Subcutaneous adipose tissue (tissue), 4 donors: ENCODE results near the gene CX3CL1. TPM values are rescaled to one million over a fixed set of nuclear protein-coding genes. Genes with fewer than 3 reads are reported as not detected.

Source experiments
- small RNA-seq: library from RNA; depleted of rRNA; stranded (forward); fragments of <200 nt; gene quantifications from one replicate; pipeline ENCODE3, GENCODE V24; 2016
- total RNA-seq, 4 donors: library from RNA; depleted of rRNA; stranded (reverse); fragments of >200 nt; gene quantifications; one replicate each; pipeline ENCODE4 v1.1.0, GENCODE V29; 2016
- TF ChIP-seq, protein P1 (sequence below): fragments of 450-650 bp; IDR thresholded peaks from one replicate; pipeline ENCODE4 v1.5.1; 2016; ENCODE audit warnings: low read depth, mild to moderate bottlenecking, control low read depth, antibody characterized with exemption, moderate library complexity

CX3CL1 gene
- total RNA-seq, 4 donors from 2014 or later: 4.7 to 25.4 (median 6.2) TPM

DNA sequence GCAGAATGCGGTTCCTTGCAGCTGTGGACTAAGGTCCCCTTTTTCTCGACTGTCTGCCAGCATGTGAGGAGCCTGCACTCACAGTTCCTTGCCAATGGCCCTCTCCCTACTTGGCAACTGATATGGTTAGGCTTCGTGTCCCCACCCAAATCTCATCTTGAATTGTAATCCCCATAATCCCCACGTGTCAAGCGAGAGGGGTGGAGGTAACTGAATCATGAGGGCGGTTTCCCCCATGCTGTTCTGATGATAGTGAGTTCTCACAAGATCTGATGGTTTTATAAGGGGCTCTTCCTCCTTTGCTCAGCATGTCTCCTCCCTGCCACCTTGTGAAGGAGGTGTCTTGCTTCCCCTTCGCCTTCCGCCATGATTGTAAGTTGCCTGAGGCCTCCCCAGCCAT, 55.0 kb downstream of the CX3CL1 start:
- TF ChIP-seq, protein P1, sequence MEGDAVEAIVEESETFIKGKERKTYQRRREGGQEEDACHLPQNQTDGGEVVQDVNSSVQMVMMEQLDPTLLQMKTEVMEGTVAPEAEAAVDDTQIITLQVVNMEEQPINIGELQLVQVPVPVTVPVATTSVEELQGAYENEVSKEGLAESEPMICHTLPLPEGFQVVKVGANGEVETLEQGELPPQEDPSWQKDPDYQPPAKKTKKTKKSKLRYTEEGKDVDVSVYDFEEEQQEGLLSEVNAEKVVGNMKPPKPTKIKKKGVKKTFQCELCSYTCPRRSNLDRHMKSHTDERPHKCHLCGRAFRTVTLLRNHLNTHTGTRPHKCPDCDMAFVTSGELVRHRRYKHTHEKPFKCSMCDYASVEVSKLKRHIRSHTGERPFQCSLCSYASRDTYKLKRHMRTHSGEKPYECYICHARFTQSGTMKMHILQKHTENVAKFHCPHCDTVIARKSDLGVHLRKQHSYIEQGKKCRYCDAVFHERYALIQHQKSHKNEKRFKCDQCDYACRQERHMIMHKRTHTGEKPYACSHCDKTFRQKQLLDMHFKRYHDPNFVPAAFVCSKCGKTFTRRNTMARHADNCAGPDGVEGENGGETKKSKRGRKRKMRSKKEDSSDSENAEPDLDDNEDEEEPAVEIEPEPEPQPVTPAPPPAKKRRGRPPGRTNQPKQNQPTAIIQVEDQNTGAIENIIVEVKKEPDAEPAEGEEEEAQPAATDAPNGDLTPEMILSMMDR: no peak

DNA sequence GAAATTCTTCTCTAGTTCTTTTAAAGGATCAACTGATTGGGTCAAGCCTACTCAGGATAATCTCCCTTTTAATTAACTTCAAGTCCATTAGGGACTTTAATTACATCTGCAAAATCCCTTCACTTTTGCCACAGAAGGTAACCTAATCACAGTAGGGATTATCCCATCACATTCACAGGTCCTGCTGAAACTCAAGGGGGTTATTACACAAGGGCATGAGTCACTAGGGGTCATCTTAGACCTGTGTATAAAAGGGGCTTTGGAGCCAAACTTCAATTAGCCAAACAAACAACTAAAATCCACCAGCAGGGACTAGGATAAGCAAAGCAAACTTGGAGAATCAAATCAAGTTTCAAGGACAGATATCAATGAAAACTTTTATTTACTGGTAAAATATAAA, 55.5 kb downstream of the CX3CL1 start:
- TF ChIP-seq, protein P1: no peak

DNA sequence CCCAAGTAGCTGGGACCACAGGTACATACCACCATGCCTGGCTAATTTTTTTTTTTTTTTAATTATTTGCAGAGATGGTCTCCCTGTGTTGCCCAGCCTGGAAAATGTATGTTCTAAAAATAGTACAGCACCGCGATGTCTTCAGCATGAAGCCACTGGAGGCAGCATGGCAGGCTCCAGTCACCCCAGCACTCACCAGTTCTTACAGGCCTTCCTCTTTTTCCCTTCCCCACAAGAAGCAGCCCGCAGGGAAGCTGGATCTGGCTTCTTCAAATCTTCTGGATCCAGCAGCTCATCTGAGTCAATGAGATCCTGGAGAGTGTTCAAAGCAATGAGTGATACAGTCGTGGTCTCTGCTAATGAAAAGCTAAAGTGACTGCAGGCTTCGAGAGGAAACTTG, 58.7 kb downstream of the CX3CL1 start:
- TF ChIP-seq, protein P1: no peak

DNA sequence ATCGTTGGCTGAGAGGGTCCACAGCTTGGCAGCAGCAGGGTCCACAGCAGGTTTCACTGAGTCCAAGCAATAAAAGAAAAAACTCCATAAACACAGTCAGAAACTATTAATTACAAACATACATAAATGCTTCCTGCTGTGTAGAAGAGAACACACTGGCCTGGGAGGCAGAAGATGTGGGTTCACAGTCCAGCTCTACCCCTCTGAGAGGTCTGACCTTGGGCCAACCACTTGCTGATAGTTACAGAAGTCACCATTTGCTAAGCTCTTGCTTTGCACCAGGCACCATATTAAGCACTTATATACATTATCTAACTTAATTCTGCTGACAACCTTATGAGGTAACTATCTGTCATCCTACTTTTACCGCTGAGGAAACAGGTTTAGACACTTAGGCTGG, 60.2 kb downstream of the CX3CL1 start:
- TF ChIP-seq, protein P1: no peak

DNA sequence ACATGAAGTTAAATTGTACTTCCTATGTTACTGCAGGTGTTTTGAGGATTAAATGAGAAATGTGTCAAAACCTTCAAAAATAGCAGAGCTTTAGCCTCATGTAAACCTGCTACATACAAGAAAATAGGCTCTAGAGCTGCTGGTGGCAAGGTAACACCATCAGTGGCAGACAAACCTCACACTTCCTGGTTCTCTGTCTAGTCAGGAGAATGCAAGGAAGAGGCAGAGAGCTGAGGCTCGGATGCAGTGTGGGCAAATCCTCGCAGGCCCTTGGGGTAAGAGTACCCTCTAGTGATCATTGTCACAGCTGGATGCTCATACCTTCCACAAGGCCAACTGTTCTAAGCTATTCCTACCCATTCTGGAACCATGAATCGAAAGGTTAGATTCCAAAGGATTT, 60.7 kb downstream of the CX3CL1 start:
- TF ChIP-seq, protein P1: no peak

DNA sequence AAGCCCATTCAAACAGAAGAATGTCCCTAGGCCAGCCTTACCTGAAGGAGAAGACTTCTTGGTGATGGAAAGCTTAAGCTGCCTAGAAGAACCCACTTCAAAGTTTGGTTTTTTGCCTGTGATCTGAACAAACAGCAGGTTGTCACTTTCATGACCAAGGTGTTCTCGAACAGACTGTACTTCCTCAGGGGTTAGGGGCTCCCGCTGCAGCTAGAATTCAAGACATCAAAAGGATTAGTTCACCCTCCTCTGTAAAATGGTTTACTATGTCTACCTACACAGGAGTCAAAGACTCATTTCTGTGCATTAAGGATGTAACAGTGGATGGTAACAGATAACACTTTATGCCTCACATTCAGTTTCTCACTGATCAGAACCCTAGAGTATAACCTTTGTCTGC, 61.7 kb downstream of the CX3CL1 start:
- TF ChIP-seq, protein P1: no peak

Small RNA genes lying within 50 kb of the gene (small RNA-seq; reads per million reads assigned to genes)
- gene AC108081.1: not detected

Other genes starting within 250 kb of the CX3CL1 start
- gene PSME3IP1, start 186.5 kb upstream of the CX3CL1 start, total RNA-seq: 10 to 100 TPM; 51.8 to 64.5 (median 53.9) TPM
- 10 to 100 TPM; 28.8 to 38.1 (median 32.1) TPM for gene RSPRY1, start 186.2 kb upstream of the CX3CL1 start, total RNA-seq
- gene ARL2BP, start 127.2 kb upstream of the CX3CL1 start, total RNA-seq: 10 to 100 TPM; 48.8 to 94.1 (median 59.6) TPM
- 1 to 10 TPM in 3 of 4 donors, under 1 TPM in 1; 0.51 to 3.0 (median 2.2) TPM for gene PLLP, start 87.8 kb upstream of the CX3CL1 start, total RNA-seq
- 1 to 10 TPM in 1 of 4 donors, under 1 TPM in 1, not detected in 2; 0.33 to 3.9 TPM for gene CCL22, start 13.7 kb upstream of the CX3CL1 start, total RNA-seq
- gene CCL17, start 32.3 kb downstream of the CX3CL1 start, total RNA-seq: not detected
- gene CIAPIN1, start 74.9 kb downstream of the CX3CL1 start, total RNA-seq: 10 to 100 TPM; 18.5 to 36.7 (median 20.6) TPM
- 10 to 100 TPM; 23.5 to 49.5 (median 30.1) TPM for gene COQ9, start 75.0 kb downstream of the CX3CL1 start, total RNA-seq
- gene POLR2C, start 90.2 kb downstream of the CX3CL1 start, total RNA-seq: 10 to 100 TPM; 66.9 to 77.7 (median 67.6) TPM
- 10 to 100 TPM in 1 of 4 donors, 1 to 10 TPM in 3; 3.6 to 12.8 (median 7.3) TPM for gene DOK4, start 114.0 kb downstream of the CX3CL1 start, total RNA-seq
- 1 to 10 TPM; 5.5 to 7.0 (median 6.2) TPM for gene CCDC102A, start 164.1 kb downstream of the CX3CL1 start, total RNA-seq
- gene ADGRG5, start 170.2 kb downstream of the CX3CL1 start, total RNA-seq: under 1 TPM in 1 of 4 donors, not detected in 3; 0.51 TPM